ENCODE data around the gene TRPM4.
"Not testable (repeated sequence)": the region's sequence is repeated elsewhere in the genome, so short reads cannot be mapped to it uniquely, and the experiment has no call there.

Gene TRPM4

GRCh38 chr19:49196527-49197240 is 39.1 kb downstream of the TRPM4 start:
- DNase-seq: no peak

GRCh38 chr19:49200238-49200862 is 42.8 kb downstream of the TRPM4 start:
- DNase-seq: no peak

GRCh38 chr19:49201042-49201441 is 43.5 kb downstream of the TRPM4 start:
- DNase-seq: no peak

DNA sequence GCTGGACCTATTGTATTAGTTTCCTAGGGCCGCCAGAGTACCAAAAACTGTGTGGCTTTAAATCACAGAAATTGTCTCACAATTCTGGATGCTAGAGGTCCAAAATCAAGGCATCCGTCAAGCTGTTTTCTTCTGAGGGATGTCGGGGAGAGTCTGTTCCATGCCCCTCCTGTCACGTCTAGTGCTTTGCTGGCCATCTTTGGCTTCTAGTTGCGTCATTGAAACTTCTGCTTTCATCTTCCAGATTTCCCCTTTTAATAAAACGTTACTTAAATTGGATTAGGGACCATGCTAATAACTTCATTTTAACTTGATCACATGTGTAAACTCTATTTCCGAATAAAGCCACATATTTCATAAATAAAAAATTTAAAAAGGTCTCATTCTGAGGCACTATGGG is 47.5 kb downstream of the TRPM4 start:
- no peak for DNase-seq

GRCh38 chr19:49209502-49209901 is 51.9 kb downstream of the TRPM4 start:
- not testable (repeated sequence) for DNase-seq

DNA sequence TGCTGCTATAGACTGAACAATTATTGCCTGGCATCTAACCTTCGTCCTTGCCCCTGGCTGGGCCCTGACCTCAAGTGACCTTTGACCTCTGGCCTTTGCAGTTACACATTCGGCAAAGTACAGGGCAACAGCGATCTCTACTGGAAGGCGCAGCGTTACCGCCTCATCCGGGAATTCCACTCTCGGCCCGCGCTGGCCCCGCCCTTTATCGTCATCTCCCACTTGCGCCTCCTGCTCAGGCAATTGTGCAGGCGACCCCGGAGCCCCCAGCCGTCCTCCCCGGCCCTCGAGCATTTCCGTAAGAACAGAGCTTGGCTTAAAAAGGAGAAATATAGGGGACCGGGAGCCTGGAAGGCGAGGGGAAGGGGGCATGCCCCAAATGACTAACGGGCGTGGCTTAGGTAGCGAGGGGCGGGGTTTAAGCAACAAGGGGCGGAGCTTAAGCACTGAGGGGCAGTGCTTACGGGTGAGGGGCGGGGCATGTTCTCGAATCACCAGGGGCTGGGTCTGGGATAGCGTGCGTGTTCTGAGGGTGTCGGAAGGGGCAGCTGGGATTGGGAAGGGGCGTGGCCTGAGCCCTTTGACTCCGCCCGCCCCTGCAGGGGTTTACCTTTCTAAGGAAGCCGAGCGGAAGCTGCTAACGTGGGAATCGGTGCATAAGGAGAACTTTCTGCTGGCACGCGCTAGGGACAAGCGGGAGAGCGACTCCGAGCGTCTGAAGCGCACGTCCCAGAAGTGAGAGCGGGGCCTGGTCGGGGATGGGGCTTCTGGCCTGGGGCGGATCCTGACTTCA is 52.7 kb downstream of the TRPM4 start:
- DNase-seq: peak; percentile 67

GRCh38 chr19:49210901-49211451 is 53.4 kb downstream of the TRPM4 start:
- DNase-seq: no peak

DNA sequence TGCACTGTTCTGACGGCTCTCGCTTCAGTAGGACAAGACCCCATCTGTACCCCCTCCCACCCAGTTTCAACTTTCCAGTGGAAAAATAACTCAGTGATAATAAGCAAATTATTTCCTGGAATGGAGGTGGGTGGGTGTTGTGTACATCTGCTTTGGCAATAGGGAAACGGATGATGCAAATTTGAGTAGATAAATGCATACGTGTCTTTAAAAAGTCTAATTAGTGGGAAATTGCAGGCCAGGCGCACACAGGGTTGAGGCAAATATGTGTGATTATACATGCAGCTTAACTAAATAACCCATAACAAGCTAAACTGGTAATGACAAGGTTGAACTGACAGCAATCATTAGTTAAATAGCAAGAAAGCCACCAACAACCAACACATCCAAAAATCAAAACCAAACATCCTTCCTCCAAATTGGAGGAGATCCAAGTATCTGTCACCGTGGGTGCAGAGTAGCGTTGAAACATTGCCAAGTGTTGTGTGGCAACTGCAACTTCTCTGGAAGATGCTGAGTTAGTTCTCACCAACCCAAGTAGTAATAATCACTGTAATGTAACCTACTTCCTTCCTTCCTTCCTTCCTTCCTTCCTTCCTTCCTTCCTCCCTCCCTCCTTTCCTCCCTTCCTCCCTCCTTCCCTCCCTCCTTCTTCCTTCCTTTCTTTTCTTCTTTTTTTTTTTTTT is 54.6 kb downstream of the TRPM4 start:
- DNase-seq: no peak

- no peak for DNase-seq
These were observed 56.2 kb downstream of the TRPM4 start for GRCh38 chr19:49213791-49214190.

DNA sequence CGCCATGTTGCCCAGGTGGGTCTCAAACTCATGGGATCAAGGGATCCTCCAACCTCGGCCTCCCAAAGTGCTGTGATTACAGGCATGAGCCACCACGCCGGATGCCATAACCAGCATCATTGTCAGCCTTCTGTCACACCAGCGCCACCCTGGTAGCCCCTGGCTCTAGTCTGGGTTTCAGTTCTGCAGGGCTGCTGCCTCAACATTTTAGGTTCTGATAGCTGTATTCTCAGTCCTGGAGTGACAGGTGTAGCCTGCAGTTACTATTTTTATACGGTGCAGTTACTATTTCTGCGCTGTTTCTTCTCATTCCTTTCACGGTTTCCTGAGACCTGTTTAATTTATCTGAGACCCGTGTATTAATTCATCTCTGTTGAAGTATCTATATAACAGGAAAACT is 57.1 kb downstream of the TRPM4 start:
- no peak for DNase-seq

- DNase-seq: no peak
These were observed 58.5 kb downstream of the TRPM4 start for GRCh38 chr19:49216071-49216470.

DNA sequence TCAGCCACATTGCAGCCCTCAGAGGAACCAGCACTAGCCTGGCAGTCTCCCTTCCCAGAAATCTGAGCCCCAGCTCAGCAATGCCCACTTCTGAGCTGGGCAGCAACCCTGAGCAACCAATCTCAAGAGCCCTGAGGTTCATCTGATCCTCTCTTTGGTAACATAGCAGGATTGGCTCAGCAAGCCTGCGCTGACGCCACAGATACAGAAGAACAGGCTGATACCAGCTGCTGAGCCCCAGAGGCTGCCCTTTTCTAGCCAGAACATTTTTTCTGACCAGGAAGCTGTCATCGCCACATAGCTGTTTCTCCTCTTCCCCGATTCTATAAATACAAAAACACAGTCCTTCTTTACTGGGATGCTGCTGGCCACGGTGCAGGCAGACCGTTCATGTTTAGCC is 59.8 kb downstream of the TRPM4 start:
- DNase-seq: no peak

- no peak for DNase-seq
These were observed 64.4 kb downstream of the TRPM4 start for GRCh38 chr19:49222011-49222410.

DNA sequence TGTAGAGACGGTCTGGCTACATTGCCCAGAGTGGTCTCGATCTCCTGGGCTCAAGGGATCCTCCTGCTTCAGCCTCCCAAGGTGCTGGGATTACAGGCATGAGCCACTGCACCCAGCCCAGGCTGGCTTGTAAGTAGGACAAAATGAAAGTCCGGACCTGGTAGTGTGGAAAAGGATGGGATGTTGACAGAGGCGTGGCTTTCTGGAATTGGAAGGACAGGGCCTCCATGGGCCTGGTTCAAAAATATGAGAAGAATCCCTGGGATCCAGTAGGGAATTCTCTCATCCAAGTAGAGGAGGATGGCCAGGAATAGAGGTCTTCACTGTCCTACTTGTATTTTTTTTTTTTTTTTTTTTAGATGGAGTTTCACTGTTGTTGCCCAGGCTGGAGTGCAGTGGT is 64.9 kb downstream of the TRPM4 start:
- no peak for DNase-seq

GRCh38 chr19:49223472-49223871 is 65.9 kb downstream of the TRPM4 start:
- DNase-seq: no peak

DNA sequence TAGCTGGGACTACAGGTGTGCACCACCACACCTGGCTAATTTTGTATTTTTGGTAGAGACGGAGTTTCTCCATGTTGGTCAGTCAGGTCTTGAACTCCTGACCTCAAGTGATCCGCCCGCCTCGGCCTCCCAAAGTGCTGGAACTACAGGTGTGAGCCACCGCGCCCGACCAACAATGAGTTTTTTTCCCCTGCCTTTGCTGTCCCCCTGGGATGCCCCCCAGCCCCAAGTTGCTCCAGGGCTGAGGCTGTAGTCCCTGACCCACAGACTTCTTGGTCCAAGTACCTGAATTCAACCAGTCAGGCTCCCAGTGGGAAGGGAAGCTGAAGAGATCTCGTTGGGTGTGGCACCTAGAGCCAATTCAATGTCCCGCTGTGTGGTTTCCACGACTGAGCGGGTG is 66.8 kb downstream of the TRPM4 start:
- not testable (repeated sequence) for DNase-seq

GRCh38 chr19:49224879-49225278 is 67.3 kb downstream of the TRPM4 start:
- no peak for DNase-seq

DNA sequence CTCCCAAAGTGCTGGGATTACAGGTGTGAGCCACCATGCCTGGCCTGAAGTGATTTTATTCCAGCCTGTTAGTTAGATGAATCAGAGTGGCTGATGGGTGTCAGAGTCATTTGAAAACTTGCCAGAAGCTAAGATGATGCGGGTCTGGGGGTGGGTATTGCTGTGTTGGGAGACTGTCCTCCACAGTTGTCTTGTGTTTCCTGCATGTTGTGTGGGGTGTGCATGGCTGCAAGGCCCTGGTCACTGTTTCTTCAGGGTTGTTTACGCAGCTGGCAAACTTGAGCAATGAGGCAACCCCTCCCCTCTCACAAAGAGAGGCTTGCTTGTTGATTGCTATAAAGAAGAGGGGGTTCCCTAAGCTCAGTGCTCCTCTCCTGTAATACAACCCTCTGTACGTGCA is 71.8 kb downstream of the TRPM4 start:
- DNase-seq: no peak

DNA sequence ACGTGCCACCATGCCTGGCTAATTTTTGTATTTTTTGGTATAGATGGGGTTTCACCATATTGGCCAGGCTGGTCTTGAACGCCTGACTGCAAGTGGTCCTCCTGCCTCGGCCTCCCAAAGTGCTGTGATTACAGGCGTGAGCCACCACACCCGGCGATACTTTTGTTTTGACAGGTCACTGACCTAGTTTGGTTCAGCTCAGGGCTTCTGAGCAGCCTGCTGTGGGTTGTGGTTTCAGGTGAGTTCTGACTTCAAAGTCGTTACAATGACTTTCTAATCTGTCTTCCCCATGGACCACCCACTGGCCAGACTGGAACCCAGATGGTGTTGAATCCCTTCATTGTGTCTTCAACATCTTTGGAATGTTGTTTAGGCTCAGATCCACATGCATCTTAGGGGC is 73.8 kb downstream of the TRPM4 start:
- no peak for DNase-seq

- no peak for DNase-seq
These were observed 74.2 kb downstream of the TRPM4 start for GRCh38 chr19:49231804-49232203.

DNA sequence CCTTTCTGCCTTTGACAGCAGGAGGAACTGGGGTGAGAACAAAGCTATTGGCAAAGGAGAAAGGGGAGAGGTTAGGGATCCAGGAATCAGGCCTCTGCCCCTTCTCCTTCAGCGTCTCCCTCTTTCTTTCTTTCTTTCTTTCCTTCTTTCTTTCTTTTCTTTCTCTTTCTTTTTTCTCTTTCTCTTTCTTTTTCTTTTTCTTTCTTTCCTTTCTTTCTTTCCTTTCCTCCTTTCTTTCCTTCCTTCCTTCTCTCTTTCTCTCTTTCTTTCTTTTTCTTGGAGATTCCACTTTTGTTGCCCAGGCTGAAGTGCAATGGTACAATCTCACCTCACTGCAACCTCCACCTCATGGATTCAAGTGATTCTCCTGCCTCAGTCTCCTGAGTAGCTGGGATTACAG is 75.6 kb downstream of the TRPM4 start:
- DNase-seq: no peak

DNA sequence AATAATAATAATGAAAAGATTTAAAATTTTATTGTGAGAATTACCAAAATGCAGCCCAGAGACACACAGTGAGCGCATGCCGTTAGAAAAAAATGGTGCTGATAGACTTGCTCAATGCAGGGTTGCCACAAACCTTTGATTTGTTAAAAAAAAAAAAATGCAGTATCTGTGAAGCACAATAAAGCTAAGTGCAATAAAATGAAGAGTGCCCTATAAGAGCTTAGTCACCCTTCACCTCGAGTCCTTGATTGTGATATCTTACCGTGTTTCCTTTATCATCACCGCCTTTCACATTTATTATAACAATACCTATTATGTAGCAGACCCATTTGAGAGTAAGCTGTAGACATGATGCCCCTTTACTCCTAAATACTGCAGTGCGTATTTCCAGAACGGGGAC is 84.2 kb downstream of the TRPM4 start:
- no peak for DNase-seq

GRCh38 chr19:49243129-49243528 is 85.5 kb downstream of the TRPM4 start:
- no peak for DNase-seq

Measured in activated CD8-positive, alpha-beta memory T cell treated with anti-CD3 and anti-CD28 coated beads for 24 hours (primary cell).